PC-3 (cell line): ENCODE results near the gene RCOR1.

Experiments used
- EZH2 ChIP-seq: fragments of 300-600 bp; sonication (generic); IDR thresholded peaks from one replicate; pipeline ENCODE4 v1.6.1; 2017; ENCODE audit warnings: antibody characterized with exemption, mild to moderate bottlenecking, low read length; ENCODE audit not compliant: unreplicated experiment
- EZH2phosphoT487 ChIP-seq: fragments of 300-600 bp; sonication (generic); IDR thresholded peaks from 2 replicates; pipeline ENCODE4 v1.6.1; 2018; ENCODE audit warnings: mild to moderate bottlenecking, antibody characterized with exemption, low read length, borderline replicate concordance
- TF ChIP-seq, protein P1 (sequence below): fragments of 300-600 bp; sonication (generic); conservative IDR thresholded peaks from 2 replicates; pipeline ENCODE4 v1.5.1; 2017; ENCODE audit warnings: antibody characterized with exemption, low read depth, mild to moderate bottlenecking, low read length

DNA sequence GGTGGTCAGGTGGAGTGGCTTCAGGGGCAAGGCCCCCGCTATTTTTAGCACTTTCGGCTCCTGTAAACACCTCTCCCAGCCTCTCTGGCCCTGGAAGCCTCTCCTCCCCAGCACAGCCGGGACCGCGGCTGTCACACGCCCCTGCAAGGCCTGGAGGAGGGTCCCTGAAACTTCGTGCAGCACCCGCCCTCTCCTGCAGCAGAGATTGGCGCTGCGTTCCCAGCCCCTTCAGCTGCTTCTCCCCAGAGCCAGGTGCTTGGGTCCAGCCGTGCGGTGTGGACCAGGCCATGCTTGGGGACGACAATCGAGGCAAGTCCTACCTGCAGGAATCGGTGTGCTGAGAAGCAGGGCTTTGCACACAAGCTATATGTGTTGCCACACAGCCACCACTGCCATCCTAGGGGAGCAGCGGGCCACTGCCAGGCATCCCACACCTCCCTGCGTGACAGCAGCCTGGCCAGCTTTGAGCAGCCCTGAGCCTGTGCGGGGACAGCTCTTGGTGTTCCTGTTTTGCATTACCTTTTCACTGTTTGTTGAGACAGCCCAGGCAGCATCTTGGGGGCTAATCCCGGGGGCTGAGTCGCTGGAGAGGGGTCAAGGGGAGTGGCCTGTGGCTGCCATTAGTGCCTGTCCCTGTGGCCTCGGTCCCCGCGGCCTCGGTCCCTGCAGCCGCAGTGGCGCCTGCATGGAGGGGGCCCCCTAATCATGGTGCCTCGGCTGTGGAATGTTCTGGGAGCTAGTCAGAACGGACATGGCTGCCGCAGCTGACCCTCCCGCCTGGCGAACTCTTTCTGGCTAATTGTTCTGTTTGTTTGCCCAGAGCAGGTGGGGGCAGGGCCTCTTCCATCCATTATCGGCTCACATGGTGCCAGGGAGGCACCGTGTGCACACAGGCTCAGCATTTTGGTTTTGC, 157.2 kb downstream of the RCOR1 start:
- TF ChIP-seq, protein P1, sequence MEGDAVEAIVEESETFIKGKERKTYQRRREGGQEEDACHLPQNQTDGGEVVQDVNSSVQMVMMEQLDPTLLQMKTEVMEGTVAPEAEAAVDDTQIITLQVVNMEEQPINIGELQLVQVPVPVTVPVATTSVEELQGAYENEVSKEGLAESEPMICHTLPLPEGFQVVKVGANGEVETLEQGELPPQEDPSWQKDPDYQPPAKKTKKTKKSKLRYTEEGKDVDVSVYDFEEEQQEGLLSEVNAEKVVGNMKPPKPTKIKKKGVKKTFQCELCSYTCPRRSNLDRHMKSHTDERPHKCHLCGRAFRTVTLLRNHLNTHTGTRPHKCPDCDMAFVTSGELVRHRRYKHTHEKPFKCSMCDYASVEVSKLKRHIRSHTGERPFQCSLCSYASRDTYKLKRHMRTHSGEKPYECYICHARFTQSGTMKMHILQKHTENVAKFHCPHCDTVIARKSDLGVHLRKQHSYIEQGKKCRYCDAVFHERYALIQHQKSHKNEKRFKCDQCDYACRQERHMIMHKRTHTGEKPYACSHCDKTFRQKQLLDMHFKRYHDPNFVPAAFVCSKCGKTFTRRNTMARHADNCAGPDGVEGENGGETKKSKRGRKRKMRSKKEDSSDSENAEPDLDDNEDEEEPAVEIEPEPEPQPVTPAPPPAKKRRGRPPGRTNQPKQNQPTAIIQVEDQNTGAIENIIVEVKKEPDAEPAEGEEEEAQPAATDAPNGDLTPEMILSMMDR, result no peak
- TF ChIP-seq EZH2, result no peak
- TF ChIP-seq EZH2phosphoT487, result no peak
